Tibial nerve (tissue), 3 donors: ENCODE results near the gene INF2.

Experiments used
- POLR2A ChIP-seq, 2 donors: fragments of 450-650 bp; IDR thresholded peaks; one replicate each; pipeline ENCODE4 v1.6.1; 2017; ENCODE audit warnings: antibody characterized with exemption in 2 of 2, mild to moderate bottlenecking in 2 of 2, moderate library complexity in 2 of 2
- TF ChIP-seq, protein P1 (sequence below), 5 experiments: fragments of 200-600 bp in 3 of 5; fragments of 450-650 bp in 2 of 5; sonication (generic) in 3 of 5; IDR thresholded peaks; one replicate each; pipeline ENCODE4 v1.5.1; 2016 to 2019; ENCODE audit warnings: antibody characterized with exemption in 5 of 5, mild to moderate bottlenecking in 3 of 5, moderate library complexity in 2 of 5

DNA sequence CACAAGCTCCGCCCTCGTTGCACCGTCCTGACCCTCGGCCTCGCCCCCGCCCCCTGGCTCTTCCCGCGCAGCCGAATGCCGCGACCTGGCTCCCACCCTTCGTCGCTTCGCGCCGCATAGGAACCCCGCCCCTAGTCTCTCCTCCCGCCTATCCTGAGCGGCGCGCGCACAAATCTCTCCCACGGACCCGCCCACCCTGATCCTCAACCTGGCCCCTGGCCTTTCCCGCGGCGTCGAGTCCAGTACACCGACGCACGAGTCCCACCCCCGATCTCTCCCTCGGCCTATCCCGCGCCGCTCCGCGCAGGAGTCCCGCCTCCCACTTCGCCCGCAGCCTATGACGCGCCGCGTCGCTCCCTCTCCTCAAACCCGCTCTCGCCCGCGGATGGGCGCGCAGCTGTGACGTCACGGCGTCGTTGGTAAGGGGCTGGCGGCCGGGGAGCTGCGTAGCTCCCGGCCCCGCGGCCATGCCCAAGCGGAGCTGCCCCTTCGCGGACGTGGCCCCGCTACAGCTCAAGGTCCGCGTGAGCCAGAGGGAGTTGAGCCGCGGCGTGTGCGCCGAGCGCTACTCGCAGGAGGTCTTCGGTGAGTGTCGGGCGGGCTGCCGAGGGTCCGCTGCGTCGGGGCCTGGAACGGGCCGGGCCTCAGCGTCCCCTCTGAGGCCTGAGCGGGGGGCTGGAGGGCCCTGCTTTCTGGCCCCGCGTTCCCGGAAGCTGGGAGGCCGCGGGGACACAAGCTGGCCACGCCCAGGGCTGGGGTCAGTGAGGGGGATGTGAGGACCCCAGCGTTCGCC is 63.5 kb downstream of the INF2 start, which contains the start of gene SIVA1:
- peak; percentile 72 to 81 for TF ChIP-seq POLR2A (IDR thresholded peaks at IDR 0.05)
- TF ChIP-seq, protein P1, sequence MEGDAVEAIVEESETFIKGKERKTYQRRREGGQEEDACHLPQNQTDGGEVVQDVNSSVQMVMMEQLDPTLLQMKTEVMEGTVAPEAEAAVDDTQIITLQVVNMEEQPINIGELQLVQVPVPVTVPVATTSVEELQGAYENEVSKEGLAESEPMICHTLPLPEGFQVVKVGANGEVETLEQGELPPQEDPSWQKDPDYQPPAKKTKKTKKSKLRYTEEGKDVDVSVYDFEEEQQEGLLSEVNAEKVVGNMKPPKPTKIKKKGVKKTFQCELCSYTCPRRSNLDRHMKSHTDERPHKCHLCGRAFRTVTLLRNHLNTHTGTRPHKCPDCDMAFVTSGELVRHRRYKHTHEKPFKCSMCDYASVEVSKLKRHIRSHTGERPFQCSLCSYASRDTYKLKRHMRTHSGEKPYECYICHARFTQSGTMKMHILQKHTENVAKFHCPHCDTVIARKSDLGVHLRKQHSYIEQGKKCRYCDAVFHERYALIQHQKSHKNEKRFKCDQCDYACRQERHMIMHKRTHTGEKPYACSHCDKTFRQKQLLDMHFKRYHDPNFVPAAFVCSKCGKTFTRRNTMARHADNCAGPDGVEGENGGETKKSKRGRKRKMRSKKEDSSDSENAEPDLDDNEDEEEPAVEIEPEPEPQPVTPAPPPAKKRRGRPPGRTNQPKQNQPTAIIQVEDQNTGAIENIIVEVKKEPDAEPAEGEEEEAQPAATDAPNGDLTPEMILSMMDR (IDR thresholded peaks at IDR 0.05) = peak in 2 of 5 experiments; percentile 18 to 36
